Measurements from ENCODE around the gene ANO4. TPM values are rescaled to one million over a fixed set of nuclear protein-coding genes. Genes with fewer than 3 reads are reported as not detected.

The ANO4 gene
- total and polyA plus RNA-seq, 2 of the 8 experiments (the other 6 are each of a cell fraction or from before 2014, with no cell fraction given), result 1.1 to 3.4 TPM

- TF ChIP-seq RBBP5 (IDR thresholded peaks at IDR 0.05; ENCODE audit: borderline replicate concordance, low read depth, low read length) (no peak), HDAC2 (IDR thresholded peaks at IDR 0.05; ENCODE audit: borderline replicate concordance in 1 of 2, low read depth in 2 of 2, low read length in 2 of 2) (no peak), POLR2AphosphoS5 (IDR thresholded peaks at IDR 0.05; ENCODE audit: low read depth, low read length) (no peak), YY1 (IDR thresholded peaks at IDR 0.05; ENCODE audit: low read depth, low read length) (no peak), TAF1 (IDR thresholded peaks at IDR 0.05; ENCODE audit: low read depth, low read length) (no peak), NANOG (IDR thresholded peaks at IDR 0.05; ENCODE audit: insufficient read depth, low read depth, low read length, poor library complexity, severe bottlenecking) (no peak)
Observed at GRCh38 chr12:100797246-100797645, 2.7 kb downstream of the ANO4 start (continued).
